OCI-LY3 (cell line): ENCODE results near the gene EAF2.

Source experiments
- EZH2phosphoT487 ChIP-seq: fragments of 200-600 bp; shearing (Covaris generic); IDR thresholded peaks from 2 replicates; pipeline ENCODE4 v1.6.1; 2018; ENCODE audit warnings: antibody characterized with exemption, mixed run types, low read depth
- TF ChIP-seq, protein P1 (sequence below): fragments of 200-600, 300-600 bp; sonication (generic); IDR thresholded peaks from 2 replicates; pipeline ENCODE4 v1.5.1; 2014; ENCODE audit warnings: antibody characterized with exemption, low read length, low read depth

DNA sequence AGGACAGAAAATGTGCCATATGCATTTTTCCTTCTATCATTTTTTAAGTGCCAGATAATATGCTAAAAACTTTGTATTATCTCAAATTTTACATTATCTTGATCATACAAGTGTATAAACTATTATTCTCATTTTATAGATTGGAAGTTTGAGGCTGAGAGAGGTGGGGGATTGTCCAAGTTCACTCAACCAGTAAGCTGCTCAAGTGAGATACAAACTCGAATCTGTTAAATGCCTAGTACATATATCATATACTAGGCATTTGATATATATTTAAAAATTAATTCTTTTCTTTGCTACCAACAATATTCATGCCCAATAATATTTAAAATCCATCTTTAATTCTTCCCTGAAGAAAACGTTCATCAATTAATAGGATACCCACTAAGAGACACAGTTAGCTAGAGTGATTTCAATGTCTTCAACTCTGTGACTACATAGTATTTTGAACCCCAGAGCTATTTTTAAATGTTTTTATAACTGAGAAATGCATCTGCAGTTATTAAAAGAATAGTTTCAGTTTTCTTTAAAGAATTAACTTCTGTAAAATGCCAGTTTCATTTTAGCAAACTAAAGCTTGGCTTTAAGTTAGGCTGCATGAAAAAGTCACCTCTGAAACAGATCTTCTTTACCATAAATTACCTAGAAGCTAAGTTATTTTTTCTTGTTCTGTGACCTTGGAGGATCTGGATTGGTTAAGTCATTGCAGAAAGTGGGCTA, 40.6 kb upstream of the EAF2 start:
- TF ChIP-seq, protein P1, sequence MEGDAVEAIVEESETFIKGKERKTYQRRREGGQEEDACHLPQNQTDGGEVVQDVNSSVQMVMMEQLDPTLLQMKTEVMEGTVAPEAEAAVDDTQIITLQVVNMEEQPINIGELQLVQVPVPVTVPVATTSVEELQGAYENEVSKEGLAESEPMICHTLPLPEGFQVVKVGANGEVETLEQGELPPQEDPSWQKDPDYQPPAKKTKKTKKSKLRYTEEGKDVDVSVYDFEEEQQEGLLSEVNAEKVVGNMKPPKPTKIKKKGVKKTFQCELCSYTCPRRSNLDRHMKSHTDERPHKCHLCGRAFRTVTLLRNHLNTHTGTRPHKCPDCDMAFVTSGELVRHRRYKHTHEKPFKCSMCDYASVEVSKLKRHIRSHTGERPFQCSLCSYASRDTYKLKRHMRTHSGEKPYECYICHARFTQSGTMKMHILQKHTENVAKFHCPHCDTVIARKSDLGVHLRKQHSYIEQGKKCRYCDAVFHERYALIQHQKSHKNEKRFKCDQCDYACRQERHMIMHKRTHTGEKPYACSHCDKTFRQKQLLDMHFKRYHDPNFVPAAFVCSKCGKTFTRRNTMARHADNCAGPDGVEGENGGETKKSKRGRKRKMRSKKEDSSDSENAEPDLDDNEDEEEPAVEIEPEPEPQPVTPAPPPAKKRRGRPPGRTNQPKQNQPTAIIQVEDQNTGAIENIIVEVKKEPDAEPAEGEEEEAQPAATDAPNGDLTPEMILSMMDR = no peak
- no peak for TF ChIP-seq EZH2phosphoT487
